Measurements from ENCODE around the gene MDM2.

Gene MDM2

GRCh38 chr12:68884251-68884650 is 76.3 kb downstream of the MDM2 start:
- no peak for DNase-seq

DNA sequence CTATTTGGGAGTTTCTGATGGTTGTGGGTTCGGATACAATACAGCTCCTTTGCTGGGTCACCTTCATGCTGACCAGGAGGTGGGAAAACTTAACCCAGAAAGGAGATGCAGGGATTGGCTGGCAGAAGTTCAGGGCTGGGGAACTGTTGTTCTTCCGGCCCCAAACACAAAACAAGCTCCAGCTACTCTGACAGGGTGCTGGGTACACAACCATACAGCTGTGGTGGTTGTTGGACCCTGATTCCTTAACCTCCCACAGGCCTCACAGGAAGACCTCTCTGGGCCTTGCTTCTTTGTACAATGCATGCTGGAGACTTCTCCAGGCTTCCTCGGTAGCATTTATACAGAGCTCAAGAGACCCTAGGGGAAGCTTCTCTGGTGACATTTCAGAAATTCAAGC is 77.4 kb downstream of the MDM2 start:
- DNase-seq = no peak

DNA sequence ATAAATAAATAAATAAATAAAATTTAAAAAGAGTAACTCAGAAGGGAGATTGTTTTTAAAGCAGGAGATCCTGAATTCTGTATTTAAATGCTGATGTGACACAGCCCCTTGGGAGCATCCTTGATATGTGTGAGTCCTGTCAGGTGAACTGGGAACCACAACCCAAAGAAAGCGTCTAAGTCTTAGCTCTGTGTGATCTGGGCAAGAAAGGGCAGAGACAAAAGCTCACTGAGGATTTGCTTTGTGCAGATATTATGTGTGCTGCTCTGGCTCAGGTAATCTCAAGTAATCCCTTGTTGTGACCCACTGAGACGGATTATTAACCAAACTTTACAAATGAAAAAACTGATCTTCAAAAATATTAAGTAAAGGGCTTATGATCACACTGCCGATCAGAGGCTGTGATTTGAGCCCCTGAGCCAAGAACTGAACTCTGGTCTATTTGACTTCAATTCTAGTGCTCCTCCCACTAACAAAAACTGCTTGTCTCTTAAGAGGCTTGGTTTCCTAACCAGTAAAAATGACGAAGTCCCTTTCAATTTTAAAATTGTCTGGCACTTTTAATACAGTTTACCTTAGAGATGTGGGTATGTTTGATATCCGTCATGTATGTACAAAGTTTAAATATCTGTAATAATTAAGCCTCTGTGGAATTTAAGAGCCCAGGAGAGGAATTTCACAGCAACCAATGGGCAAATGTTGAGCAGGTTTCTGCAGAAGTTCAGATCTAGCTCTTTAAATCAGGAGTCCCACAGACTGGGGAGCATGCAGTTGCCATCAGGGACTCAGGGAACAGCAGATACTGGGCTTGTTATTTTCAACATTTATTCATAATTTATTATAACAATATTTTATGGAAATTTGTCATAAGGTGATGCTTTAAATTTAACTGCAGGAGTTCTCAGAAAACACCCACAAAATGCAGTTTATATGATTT is 78.9 kb downstream of the MDM2 start:
- no peak for DNase-seq

GRCh38 chr12:68887641-68888040 is 79.7 kb downstream of the MDM2 start:
- DNase-seq = no peak

DNA sequence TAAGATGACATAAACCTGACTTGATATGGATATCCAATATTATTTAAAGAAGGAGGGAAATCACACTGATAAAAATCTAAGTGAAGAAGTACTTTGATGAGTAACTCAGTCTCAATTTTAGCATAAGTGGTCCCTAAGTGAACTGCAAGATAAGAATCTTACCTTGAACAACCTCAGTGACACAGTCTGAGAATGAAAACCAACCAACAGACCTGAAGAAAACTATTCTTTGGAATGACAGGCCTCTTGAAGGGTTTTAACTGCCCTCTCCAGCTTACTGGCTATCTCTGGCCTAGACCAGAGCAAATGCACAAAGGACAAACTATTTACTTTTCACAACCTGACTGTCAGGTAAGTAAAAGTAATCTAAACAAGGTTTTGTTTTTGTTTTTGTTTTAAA is 80.3 kb downstream of the MDM2 start:
- no peak for DNase-seq

DNA sequence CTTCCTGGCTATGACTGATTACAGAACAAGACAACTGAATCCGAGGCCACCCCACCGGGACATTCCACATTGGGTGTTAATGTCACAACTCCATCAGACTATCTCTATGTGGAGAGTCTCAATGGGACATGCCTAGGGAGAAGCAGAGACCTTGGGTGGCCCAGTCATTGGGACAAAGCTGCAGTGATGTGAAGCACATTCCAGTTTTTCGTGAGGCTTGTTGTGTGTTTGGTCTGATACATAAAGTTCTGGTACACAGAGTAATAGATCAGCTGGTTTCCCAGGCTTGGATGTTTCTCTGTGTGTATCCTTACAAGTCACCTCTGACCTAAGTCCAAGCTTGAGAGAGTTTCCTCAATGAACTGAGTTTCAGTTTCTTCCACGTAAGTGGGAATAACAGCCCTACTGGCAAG is 82.7 kb downstream of the MDM2 start:
- no peak for DNase-seq

- DNase-seq = no peak
Observed at GRCh38 chr12:68891141-68891540, 83.2 kb downstream of the MDM2 start.

DNA sequence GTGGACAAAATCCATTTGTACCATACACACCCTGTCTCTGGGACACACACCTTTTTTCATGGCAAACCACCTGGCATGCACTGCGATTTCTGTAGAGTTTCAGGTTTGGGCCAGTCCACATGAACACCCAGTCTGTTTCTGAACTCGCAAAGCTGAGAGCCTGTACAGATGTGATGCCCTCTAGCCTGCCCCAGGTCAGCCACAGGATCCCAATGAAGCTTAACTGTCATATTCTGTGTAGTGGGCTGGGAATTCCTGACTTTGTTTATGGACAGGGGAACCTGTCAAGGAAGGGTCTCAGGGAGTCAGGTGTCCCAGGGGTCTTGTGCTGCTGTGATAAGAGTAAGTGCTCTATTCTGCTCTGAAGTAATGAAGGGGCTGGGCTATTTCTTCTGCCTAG is 85.2 kb downstream of the MDM2 start:
- DNase-seq = no peak

DNA sequence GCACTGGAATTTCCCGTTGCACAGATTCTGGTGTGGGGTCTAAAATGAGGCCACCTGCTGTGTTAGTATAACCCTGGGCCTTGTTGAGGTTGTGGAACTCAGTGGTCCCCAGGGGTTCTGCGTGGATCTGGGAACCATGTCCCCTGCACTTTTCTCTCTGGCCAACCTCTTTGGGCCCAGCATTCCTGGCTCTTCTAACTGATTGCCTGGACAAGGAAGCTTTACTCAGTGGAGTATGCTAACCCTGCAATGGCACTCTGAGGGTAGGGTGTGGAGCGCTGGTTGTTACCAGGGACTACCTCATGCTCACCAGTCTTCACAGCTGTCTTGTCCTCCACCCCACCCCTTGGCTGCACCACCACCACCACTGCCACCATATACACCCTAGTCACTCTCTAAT is 85.8 kb downstream of the MDM2 start:
- no peak for DNase-seq

- DNase-seq = no peak
Observed at GRCh38 chr12:68894276-68894855, 86.4 kb downstream of the MDM2 start.

DNA sequence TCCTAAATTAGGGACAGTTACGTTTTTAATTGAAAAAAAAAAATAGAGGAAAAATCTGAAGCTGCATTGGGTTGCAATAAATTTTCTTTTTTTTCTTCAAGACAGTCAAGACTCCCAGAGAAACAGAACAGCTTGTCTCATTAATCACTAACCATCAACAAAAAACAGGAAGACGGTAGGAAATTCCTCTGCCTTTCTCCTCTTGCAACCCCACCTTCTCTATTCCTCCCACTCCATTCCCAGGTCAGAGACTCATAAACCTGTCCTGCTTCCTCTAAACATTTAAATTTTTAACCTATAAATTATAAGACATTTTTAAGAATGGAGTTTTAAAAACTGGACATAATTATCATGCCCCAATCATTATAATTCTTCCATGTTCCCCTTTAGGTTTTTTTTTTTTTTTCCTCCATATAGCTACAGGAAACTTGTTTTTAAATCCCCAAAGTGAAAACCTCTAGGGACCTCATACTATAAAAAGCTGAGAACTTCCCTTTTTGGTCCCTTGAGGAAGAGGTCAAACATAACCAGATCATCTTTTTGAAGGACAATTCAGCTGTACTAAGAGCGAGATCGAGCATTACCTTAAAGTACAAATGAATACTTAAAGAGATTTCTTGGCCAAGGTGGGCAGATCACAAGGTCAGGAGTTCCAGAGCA is 89.0 kb downstream of the MDM2 start:
- no peak for DNase-seq

- no peak for DNase-seq
Observed at GRCh38 chr12:68899251-68899771, 91.3 kb downstream of the MDM2 start.

DNA sequence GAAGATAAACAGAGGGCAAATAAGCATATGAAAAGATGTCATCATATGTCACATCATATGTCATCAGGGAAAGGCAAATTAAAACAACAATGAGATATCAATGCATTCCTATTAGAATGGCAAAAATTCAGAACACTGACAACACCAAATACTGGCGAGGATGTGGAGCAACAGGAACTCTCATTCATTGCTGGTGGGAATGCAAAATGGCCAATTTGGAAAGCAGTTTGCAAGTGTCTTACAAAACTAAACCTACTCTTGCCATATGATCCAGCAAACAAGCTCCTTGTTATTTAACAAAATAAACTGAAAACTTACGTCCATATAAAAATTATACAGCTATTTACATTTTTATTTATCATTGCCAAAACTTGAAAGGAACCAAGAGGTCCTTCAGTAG is 92.3 kb downstream of the MDM2 start:
- no peak for DNase-seq
